Thymus (tissue), 11 donors: ENCODE measurements around the gene TMEM223. TPM values are rescaled to one million over a fixed set of nuclear protein-coding genes. Genes with fewer than 3 reads are reported as not detected.
A peak's percentile ranks its signal among the peaks of the same experiment; 100 is the strongest.

Source experiments
- DNase-seq, 9 donors: peaks; one replicate each; pipeline ENCODE4 v3.0.0-alpha.2; 2013; ENCODE audit warnings: low spot score in 9 of 9, low read depth in 6 of 9, missing footprints in 1 of 9
- H3K27ac ChIP-seq, 2 donors: one replicate each; pipeline ENCODE4 v1.5.1; 2013; ENCODE audit warnings: control low read depth in 1 of 2, low read depth in 1 of 2, low read length in 1 of 2, mild to moderate bottlenecking in 1 of 2, moderate library complexity in 1 of 2
- H3K27me3 ChIP-seq, 2 donors: one replicate each; pipeline ENCODE4 v1.5.1; 2013; ENCODE audit warnings: low read length in 1 of 2; ENCODE audit not compliant: control insufficient read depth in 2 of 2, insufficient read depth in 1 of 2
- H3K36me3 ChIP-seq, 2 donors: one replicate each; pipeline ENCODE4 v1.5.1; 2013; ENCODE audit warnings: low read length in 1 of 2, mild to moderate bottlenecking in 1 of 2, moderate library complexity in 1 of 2; ENCODE audit not compliant: control insufficient read depth in 2 of 2, insufficient read depth in 2 of 2
- H3K4me1 ChIP-seq, 2 donors: one replicate each; pipeline ENCODE4 v1.5.1; 2013; ENCODE audit warnings: low read length in 2 of 2; ENCODE audit not compliant: control insufficient read depth in 2 of 2, insufficient read depth in 2 of 2
- H3K4me3 ChIP-seq, 2 donors: one replicate each; pipeline ENCODE4 v1.5.1; 2013; ENCODE audit warnings: low read length in 2 of 2, control low read depth in 1 of 2, mild to moderate bottlenecking in 1 of 2
- H3K9me3 ChIP-seq, 2 donors: one replicate each; pipeline ENCODE4 v1.5.1; 2013; ENCODE audit warnings: low read length in 1 of 2, mild to moderate bottlenecking in 1 of 2; ENCODE audit not compliant: control insufficient read depth in 2 of 2, insufficient read depth in 1 of 2
- WGBS: extraction: QIAGEN DNeasy Blood & Tissue Kit; methylation state at CpG from one replicate; pipeline ENCODE4 v1.1.7; 2013; 5-methylcytosine and 5-hydroxymethylcytosine counted together
- polyA plus RNA-seq: library from polyadenylated mRNA; stranded (reverse); fragments of 200-250 nt; gene quantifications from one replicate; pipeline ENCODE4 v1.2.3, GENCODE V29; 2013
- total RNA-seq: library from RNA; stranded (reverse); fragments of 120-200 nt; gene quantifications from one replicate; pipeline ENCODE4 v1.2.4, GENCODE V29; 2013
- donor health status: healthy.

TMEM223 gene
- total and polyA plus RNA-seq, 2 donors: 18.4 to 19.9 TPM

GRCh38 chr11:62805076-62805892 is 13.5 kb upstream of the TMEM223 start, which contains the start of gene NXF1:
TSS of gene NXF1 (minus strand) at chr11:62805440. CDS start at chr11:62805356, 84 bp downstream.
- under 1% methylated on average over 77 of the region's 77 CpGs for WGBS
- peak; percentile 83 to 99 (median 95) for DNase-seq
- Histone ChIP-seq H3K4me1 (peaks cover 8 to 22% of the 10 kb centered on the region in 2 donors), H3K4me3 (peak within 1 kb of the TSS; percentile 80 to 89), H3K27ac (peak within 1 kb of the TSS; percentile 88 to 94), H3K9me3 (peaks cover 0 to 3% of the 10 kb centered on the region in 2 donors), H3K36me3 (peaks cover 34 to 37% of the 10 kb centered on the region in 2 donors), H3K27me3 (no peaks in the 10 kb centered on the region)

- peaks cover 0 to 3% of the 10 kb centered on the region in 2 donors for H3K9me3 ChIP-seq
- H3K27me3 ChIP-seq: no peaks in the 10 kb centered on the region
- H3K4me1 ChIP-seq: peaks cover 8 to 22% of the 10 kb centered on the region in 2 donors
- 9% methylated on average over 14 of the region's 14 CpGs for WGBS
- H3K36me3 ChIP-seq: peaks cover 42 to 45% of the 10 kb centered on the region in 2 donors
- H3K4me3 ChIP-seq: peak overlapping the region; percentile 80 to 89
- H3K27ac ChIP-seq: peak overlapping the region; percentile 80 to 94
- DNase-seq: peak in 1 of 9 donors; percentile 24
Measured at GRCh38 chr11:62804310-62805075, 12.7 kb upstream of the TMEM223 start.

- no peaks in the 10 kb centered on the region for H3K9me3 ChIP-seq
- peaks cover 70 to 79% of the 10 kb centered on the region in 2 donors for H3K36me3 ChIP-seq
- H3K4me1 ChIP-seq: peaks cover 8 to 15% of the 10 kb centered on the region in 2 donors
- DNase-seq: no peak
- WGBS: 97% methylated on average over 4 of the region's 4 CpGs
- no peak overlapping the region for H3K27ac ChIP-seq
- H3K4me3 ChIP-seq: no peak overlapping the region
- no peaks in the 10 kb centered on the region for H3K27me3 ChIP-seq
Measured at GRCh38 chr11:62801071-62801470, 9.3 kb upstream of the TMEM223 start.

- Histone ChIP-seq H3K4me1 (peaks cover 8 to 9% of the 10 kb centered on the region in 2 donors), H3K9me3 (no peaks in the 10 kb centered on the region), H3K27me3 (no peaks in the 10 kb centered on the region), H3K4me3 (no peak overlapping the region), H3K36me3 (peaks cover 86 to 94% of the 10 kb centered on the region in 2 donors), H3K27ac (no peak overlapping the region)
- no peak for DNase-seq
- WGBS: 98% methylated on average over 10 of the region's 10 CpGs
Measured at GRCh38 chr11:62799486-62799885, 7.7 kb upstream of the TMEM223 start.

- Histone ChIP-seq H3K4me3 (no peak overlapping the region), H3K4me1 (peaks cover 4 to 8% of the 10 kb centered on the region in 2 donors), H3K36me3 (peaks cover 77 to 91% of the 10 kb centered on the region in 2 donors), H3K27ac (no peak overlapping the region), H3K27me3 (no peaks in the 10 kb centered on the region), H3K9me3 (no peaks in the 10 kb centered on the region)
- WGBS: 97% methylated on average over 7 of the region's 7 CpGs
- DNase-seq: no peak
Measured at GRCh38 chr11:62796281-62796680, 4.5 kb upstream of the TMEM223 start.

GRCh38 chr11:62794201-62794775 is 2.5 kb upstream of the TMEM223 start:
- Histone ChIP-seq H3K27me3 (no peaks in the 10 kb centered on the region), H3K27ac (no peak overlapping the region), H3K9me3 (no peaks in the 10 kb centered on the region), H3K4me1 (peaks cover 4 to 21% of the 10 kb centered on the region in 2 donors), H3K4me3 (no peak overlapping the region), H3K36me3 (peaks cover 68 to 87% of the 10 kb centered on the region in 2 donors)
- WGBS: 97% methylated on average over 8 of the region's 8 CpGs
- no peak for DNase-seq

GRCh38 chr11:62792202-62792575 is 383 bp upstream of the TMEM223 start:
- Histone ChIP-seq H3K9me3 (no peaks in the 10 kb centered on the region), H3K36me3 (peaks cover 56 to 74% of the 10 kb centered on the region in 2 donors), H3K27me3 (no peaks in the 10 kb centered on the region), H3K4me3 (peak overlapping the region; percentile 77 to 91), H3K27ac (peak overlapping the region; percentile 77 to 84), H3K4me1 (peaks cover 4 to 33% of the 10 kb centered on the region in 2 donors)
- DNase-seq: no peak
- WGBS: 39% methylated on average over 11 of the region's 11 CpGs

- DNase-seq: no peak
- Histone ChIP-seq H3K27me3 (no peaks in the 10 kb centered on the region), H3K4me3 (no peak overlapping the region), H3K27ac (no peak overlapping the region), H3K4me1 (peaks cover 4 to 39% of the 10 kb centered on the region in 2 donors), H3K9me3 (no peaks in the 10 kb centered on the region), H3K36me3 (peaks cover 30 to 57% of the 10 kb centered on the region in 2 donors)
- WGBS: 93% methylated on average over 3 of the region's 3 CpGs
Measured at GRCh38 chr11:62789576-62789975, 2.2 kb downstream of the TMEM223 start.
